ENCODE measurements around the gene STRN3. TPM values are rescaled to one million over a fixed set of nuclear protein-coding genes. Genes with fewer than 3 reads are reported as not detected.

Gene STRN3
- total and polyA plus RNA-seq, 2 experiments from 2014 or later, result 10.1 to 53.8 TPM

- Histone ChIP-seq H3K4me2 (peak overlapping the region; percentile 83), H3K27ac (peak overlapping the region; percentile 99), H3K9me2 (replicated peaks; ENCODE audit: insufficient read depth) (no peaks in the 10 kb centered on the region), H3K4me3 (peak overlapping the region; percentile 81), H3K79me2 (peaks cover 85% of the 10 kb centered on the region), H3K4me1 (ENCODE audit: insufficient read depth) (peaks cover 6% of the 10 kb centered on the region), H3K9me3 (ENCODE audit: low read depth) (no peaks in the 10 kb centered on the region), H2AFZ (no peak overlapping the region), H4K20me1 (ENCODE audit: insufficient read depth, poor library complexity, severe bottlenecking) (peaks cover 43% of the 10 kb centered on the region), H3K36me3 (replicated peaks; ENCODE audit: insufficient read depth, low read depth) (no peaks in the 10 kb centered on the region), H3K27me3 (no peaks in the 10 kb centered on the region)
- DNase-seq (ENCODE audit: low spot score), result no peak
- TF ChIP-seq EZH2 (IDR thresholded peaks at IDR 0.05; ENCODE audit: borderline replicate concordance), result no peak
- TF ChIP-seq, protein P1, sequence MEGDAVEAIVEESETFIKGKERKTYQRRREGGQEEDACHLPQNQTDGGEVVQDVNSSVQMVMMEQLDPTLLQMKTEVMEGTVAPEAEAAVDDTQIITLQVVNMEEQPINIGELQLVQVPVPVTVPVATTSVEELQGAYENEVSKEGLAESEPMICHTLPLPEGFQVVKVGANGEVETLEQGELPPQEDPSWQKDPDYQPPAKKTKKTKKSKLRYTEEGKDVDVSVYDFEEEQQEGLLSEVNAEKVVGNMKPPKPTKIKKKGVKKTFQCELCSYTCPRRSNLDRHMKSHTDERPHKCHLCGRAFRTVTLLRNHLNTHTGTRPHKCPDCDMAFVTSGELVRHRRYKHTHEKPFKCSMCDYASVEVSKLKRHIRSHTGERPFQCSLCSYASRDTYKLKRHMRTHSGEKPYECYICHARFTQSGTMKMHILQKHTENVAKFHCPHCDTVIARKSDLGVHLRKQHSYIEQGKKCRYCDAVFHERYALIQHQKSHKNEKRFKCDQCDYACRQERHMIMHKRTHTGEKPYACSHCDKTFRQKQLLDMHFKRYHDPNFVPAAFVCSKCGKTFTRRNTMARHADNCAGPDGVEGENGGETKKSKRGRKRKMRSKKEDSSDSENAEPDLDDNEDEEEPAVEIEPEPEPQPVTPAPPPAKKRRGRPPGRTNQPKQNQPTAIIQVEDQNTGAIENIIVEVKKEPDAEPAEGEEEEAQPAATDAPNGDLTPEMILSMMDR (IDR thresholded peaks at IDR 0.05; ENCODE audit: poor library complexity), result no peak
- no peak for TF ChIP-seq EZH2phosphoT487 (IDR thresholded peaks at IDR 0.05; ENCODE audit: low read depth, severe bottlenecking, unreplicated experiment)
Observed at GRCh38 chr14:31024010-31024480, 2.1 kb downstream of the STRN3 start.

DNA sequence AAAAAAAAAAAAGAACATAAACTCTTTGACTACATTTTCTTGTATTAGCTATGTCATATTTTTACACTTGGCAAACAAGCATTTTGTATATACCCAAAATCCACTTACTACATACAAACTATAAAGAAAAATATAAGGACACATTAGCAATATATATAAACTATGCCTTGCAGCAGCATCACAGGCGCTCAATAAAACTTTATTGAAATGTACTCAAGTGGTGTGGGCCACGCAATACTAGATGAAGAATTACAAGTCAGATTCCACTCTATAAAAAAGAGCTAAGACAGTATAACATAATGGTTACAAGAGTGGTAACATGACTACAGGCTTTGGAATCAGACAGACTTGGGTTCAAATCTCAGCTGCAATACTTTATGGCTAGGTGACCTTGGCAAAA, 3.8 kb downstream of the STRN3 start:
- Histone ChIP-seq H3K9me3 (ENCODE audit: low read depth) (no peaks in the 10 kb centered on the region), H4K20me1 (ENCODE audit: insufficient read depth, poor library complexity, severe bottlenecking) (peaks cover 60% of the 10 kb centered on the region), H3K4me1 (ENCODE audit: insufficient read depth) (no peaks in the 10 kb centered on the region), H3K36me3 (replicated peaks; ENCODE audit: insufficient read depth, low read depth) (no peaks in the 10 kb centered on the region), H3K4me2 (peak overlapping the region; percentile 83), H3K4me3 (no peak overlapping the region), H3K27me3 (no peaks in the 10 kb centered on the region), H3K9me2 (replicated peaks; ENCODE audit: insufficient read depth) (no peaks in the 10 kb centered on the region), H3K79me2 (peaks cover 86% of the 10 kb centered on the region), H2AFZ (no peak overlapping the region), H3K27ac (peak overlapping the region; percentile 12)
- 69% methylated on average over 2 of the region's 2 CpGs for WGBS (ENCODE audit: low lambda C conversion rate, missing lambda C conversion rate)
- no peak for DNase-seq (ENCODE audit: low spot score)
- TF ChIP-seq, protein P1 (IDR thresholded peaks at IDR 0.05; ENCODE audit: poor library complexity), result no peak
- no peak for TF ChIP-seq EZH2 (IDR thresholded peaks at IDR 0.05; ENCODE audit: borderline replicate concordance)
- no peak for TF ChIP-seq EZH2phosphoT487 (IDR thresholded peaks at IDR 0.05; ENCODE audit: low read depth, severe bottlenecking, unreplicated experiment)

DNA sequence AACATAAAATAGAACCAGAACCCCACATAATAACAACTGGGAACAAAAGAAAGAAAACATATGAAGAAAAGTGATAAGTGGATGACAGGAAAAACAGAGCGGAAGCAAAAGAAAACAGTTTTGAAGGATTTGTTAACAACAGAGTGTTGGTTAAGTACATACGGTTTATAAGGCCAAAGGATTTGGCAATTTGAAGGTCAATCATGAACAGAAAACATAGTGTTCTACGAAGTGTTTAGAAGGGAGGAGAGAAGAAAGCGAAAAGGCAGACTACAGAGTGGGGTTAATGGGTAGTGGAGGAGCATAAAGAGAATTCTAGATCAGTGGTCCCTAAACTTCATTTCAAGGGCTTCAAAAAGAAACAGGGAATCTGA, 4.6 kb downstream of the STRN3 start:
- no peaks in the 10 kb centered on the region for H3K9me2 ChIP-seq (replicated peaks; ENCODE audit: insufficient read depth)
- H3K27ac ChIP-seq, result no peak overlapping the region
- 98% methylated on average over 4 of the region's 4 CpGs for WGBS (ENCODE audit: low lambda C conversion rate, missing lambda C conversion rate)
- H4K20me1 ChIP-seq (ENCODE audit: insufficient read depth, poor library complexity, severe bottlenecking), result peaks cover 66% of the 10 kb centered on the region
- H3K4me3 ChIP-seq, result no peak overlapping the region
- no peak overlapping the region for H2AFZ ChIP-seq
- TF ChIP-seq EZH2phosphoT487 (IDR thresholded peaks at IDR 0.05; ENCODE audit: low read depth, severe bottlenecking, unreplicated experiment) (no peak), EZH2 (IDR thresholded peaks at IDR 0.05; ENCODE audit: borderline replicate concordance) (no peak)
- TF ChIP-seq, protein P1 (IDR thresholded peaks at IDR 0.05; ENCODE audit: poor library complexity), result no peak
- peaks cover 95% of the 10 kb centered on the region for H3K79me2 ChIP-seq
- no peaks in the 10 kb centered on the region for H3K4me1 ChIP-seq (ENCODE audit: insufficient read depth)
- H3K36me3 ChIP-seq (replicated peaks; ENCODE audit: insufficient read depth, low read depth), result no peaks in the 10 kb centered on the region
- H3K9me3 ChIP-seq (ENCODE audit: low read depth), result no peaks in the 10 kb centered on the region
- DNase-seq (ENCODE audit: low spot score), result no peak
- no peak overlapping the region for H3K4me2 ChIP-seq
- no peaks in the 10 kb centered on the region for H3K27me3 ChIP-seq
